Activated effector memory CD4-positive, alpha-beta T cell treated with anti-CD3 and anti-CD28 coated beads, Interleukin-2, amount 50 U/mL, for 16 hours (primary cell): Measurements from ENCODE around the gene MSI2.
"Not testable (repeated sequence)": the region's sequence is repeated elsewhere in the genome, so short reads cannot be mapped to it uniquely, and the experiment has no call there.

Experiments
- DNase-seq: peaks from one replicate; pipeline ENCODE4 v3.0.0-alpha.2; 2020

MSI2 gene

GRCh38 chr17:57255776-57256681 lies at the start of gene MSI2:
MSI2 (plus strand) TSS chr17:57256523; CDS start chr17:57256743, 220 bp downstream.
- peak; percentile 97 for DNase-seq

- DNase-seq: no peak
Observed at GRCh38 chr17:57206928-57207327, 49.4 kb upstream of the MSI2 start.

DNA sequence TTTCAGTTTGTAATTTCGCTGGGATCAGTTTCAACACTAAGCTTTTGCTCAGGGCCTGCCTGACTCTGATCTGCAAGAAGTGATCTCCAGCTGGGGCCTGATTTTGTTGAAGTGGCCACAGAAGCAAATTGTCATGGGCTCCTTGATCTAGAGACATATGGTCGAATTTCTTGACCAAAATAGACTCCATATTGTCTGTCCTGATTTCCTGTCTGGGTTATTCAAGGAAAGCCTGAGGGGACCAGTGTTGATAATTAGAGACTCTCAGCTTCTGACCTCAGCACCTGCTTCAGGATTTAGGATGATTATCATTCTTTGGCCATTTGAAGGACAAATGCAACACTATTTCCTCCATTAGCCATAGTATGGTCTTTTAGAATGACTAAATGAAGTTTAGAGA lies 48.9 kb upstream of the MSI2 start:
- DNase-seq: no peak

DNA sequence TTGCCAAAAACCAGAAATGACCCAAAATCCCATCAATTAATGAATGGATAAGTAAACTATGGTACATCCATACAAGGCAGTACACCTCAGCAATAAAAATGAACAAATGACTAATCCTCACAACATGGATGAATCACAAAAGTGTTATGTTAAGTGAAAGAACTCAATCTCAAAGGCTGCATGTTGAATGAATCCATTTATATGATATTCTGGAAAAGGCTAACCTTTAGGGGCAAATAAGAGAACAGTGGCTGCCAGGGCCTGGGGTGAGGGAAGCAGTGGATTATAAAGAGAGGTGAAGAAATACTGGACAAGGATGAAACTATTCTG lies 46.1 kb upstream of the MSI2 start:
- DNase-seq: no peak

- DNase-seq: no peak
Observed at GRCh38 chr17:57210972-57211411, 45.3 kb upstream of the MSI2 start.

DNA sequence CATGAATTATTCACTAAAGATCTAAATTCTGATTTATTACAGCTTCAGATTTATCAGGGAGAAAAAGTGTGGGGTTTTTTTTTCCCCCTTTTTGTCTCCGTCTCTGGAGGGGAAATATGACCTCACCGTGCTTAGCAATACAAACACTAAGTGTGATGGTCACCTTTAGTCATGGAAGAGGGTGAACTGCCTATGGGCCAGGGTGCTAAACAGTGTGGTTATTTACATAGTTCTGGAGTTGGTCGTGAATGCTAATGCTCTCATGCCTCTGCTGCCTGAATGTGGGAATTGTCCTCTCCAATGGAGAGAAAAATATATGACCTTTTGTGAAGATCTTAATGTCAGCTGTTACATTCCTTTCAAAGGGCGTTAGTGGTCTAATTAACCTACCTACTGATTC lies 44.8 kb upstream of the MSI2 start:
- no peak for DNase-seq

GRCh38 chr17:57213180-57213825 lies 43.0 kb upstream of the MSI2 start:
- DNase-seq: no peak

DNA sequence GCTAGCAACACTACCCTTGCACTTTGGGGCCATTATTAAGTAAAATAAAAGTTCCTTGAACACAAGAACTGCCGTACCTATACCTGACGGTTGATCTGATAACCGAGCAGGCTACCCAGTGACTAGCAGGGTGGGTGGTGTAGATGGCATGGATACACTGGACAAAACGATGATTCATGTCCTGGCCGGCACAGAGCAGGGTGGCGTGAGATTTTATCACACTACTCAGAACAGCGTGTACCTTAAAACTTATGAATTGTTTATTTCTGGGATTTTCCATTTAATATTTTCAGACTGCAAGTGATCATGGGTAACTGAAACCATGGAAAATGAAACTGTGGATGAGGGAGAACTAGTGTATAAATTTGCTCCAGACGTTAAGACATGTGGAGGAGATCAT lies 41.0 kb upstream of the MSI2 start:
- no peak for DNase-seq

- no peak for DNase-seq
Observed at GRCh38 chr17:57221366-57222350, 34.7 kb upstream of the MSI2 start.

DNA sequence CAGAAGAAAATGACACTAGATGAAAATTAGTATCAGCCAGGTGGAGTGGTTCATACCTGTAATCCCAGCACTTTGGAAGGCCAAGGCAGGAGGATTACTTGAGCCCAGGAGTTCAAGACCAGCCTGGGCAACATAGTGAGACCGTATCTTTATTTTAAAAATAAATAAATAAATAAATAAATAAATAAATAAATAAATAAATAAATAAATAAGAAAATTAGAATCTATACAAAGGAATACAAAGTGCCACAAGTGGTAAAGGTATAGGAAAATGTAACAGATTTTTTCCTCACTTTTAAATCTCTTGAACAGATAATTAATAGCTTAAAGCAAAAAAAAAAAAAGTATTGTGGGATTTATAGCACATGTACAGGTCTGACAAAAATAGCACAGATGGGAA lies 33.9 kb upstream of the MSI2 start:
- DNase-seq: not testable (repeated sequence)

DNA sequence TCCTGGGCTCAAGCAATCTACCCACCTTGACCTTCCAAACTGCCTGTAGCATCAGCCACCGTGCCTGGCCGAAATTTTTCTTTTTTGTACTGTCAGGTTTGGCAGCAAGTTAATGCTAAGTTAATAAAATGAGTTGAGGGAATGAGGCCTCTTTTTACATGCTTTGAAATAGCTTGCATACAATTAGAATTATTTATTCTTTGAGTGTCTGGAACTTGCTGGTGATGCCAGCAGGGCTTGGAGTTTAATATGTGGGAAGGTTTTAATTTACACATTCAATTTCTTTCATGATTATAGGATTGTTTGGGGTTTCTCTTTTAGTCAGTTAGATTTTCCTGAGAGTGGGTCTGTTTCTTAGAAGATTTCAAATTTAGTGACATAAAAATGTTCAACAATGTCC lies 31.2 kb upstream of the MSI2 start:
- DNase-seq: no peak

GRCh38 chr17:57226793-57227192 lies 29.5 kb upstream of the MSI2 start:
- DNase-seq: no peak

DNA sequence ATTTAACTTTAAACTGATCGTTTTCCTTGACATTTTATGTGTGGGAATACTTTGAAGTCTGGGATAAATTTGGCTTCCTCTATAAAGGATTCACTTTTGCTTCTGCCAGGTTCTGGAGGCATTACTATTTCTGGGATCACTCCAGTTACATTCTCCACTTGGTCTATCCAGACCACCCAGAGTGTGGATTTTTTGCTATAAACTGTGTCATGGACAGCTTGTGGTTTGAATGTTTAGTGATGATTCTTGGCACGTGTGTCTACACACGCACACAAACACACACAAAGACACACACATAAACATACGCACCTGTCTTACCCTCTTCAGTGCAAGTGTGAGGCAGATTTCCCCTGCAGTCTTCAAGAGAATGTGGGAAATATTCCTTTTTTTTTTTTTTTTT lies 27.4 kb upstream of the MSI2 start:
- DNase-seq: no peak

DNA sequence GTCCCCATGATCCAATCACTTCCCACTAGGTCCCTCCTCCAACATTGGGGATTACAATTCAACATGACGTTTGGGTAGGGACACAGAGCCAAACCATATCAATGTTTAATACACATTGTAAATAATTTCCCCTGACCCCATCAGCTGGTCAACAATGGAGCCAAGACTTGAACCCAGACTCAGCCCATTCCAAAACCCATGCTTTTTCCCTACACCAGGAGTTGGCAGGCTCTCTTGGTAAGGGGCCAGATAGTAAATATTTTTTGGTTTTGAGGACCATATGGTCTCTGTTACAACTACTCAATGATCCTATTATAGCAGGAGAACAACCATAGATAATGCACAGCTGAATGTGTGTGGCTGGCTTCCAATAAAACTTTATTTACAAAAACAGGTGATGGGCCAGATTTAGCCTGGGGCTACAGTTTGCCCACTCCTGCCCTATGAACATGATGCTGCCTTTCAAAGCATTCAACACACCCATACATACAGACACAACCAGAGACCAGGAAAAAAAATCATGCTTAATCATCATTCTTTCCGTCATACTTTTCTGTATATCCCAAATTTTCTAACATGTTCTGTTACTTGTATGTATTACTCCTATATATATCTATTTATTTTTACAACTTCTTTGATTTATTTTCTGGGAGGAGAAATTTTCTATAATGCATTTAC lies 22.1 kb upstream of the MSI2 start:
- no peak for DNase-seq

GRCh38 chr17:57234739-57235092 lies 21.6 kb upstream of the MSI2 start:
- DNase-seq: no peak

- DNase-seq: no peak
Observed at GRCh38 chr17:57235124-57235523, 21.2 kb upstream of the MSI2 start.

GRCh38 chr17:57236686-57237299 lies 19.5 kb upstream of the MSI2 start:
- no peak for DNase-seq

DNA sequence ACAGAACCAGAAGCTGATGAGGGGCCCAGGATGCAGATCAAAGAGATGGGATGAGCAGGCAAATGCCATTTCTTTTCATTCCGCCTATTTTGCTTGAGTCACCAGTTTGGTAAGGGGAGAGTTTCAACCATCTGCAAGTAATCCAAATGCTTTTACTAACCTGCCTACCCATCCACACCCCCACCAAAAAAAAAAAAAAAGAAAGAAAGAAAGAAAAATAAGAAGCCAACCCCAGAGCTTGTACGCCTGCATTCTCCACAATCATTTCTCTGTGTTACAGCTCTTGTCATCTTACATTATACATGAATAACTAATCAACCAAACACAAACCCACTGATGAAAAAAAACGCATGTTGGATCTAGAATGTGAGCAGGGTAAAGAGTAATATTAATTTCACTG lies 15.7 kb upstream of the MSI2 start:
- no peak for DNase-seq

- no peak for DNase-seq
Observed at GRCh38 chr17:57242148-57242547, 14.2 kb upstream of the MSI2 start.

DNA sequence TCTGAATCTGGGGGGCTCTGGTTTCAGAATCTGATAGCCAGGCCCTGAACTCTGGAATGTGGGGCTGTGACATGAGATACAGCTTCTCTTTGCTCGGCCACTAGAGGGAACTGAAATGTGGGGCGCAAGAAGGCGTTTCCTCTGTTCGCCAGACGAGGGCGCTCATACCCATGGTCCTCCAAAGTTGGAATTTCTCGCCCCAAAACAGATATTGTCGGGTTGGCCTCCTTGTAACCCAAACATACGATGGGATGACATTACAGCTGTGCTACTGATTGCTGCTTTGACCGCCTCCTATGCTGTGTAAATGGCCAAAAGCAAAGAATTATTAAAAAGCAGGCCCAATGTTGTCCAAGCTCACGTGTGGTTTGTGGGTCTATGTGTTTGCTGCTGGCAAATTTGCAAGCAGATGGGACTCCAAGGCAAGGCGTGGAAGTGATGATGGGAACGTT lies 13.1 kb upstream of the MSI2 start:
- peak; percentile 90 for DNase-seq

DNA sequence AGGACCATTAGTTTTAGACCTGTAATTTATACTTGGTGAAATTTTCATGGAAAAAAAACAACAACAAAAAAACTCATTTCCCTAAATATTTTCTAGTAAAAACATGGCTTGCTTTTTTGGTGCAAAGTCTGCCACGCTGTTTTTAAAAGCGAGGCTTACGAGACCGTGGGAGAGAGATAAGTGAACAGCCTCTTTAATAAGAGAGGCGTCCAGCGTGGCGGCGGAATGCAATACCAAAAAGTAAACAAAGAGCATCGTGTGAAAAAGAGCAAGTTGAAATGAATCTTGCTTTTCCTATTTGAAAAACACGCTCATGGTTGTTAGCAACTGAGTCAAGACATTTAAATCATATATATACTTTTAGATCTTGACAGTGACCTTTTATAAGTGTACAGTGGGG lies 10.5 kb upstream of the MSI2 start:
- DNase-seq: no peak

- no peak for DNase-seq
Observed at GRCh38 chr17:57246257-57246656, 10.1 kb upstream of the MSI2 start.
